Measurements from ENCODE around the gene VASP. TPM values are rescaled to one million over a fixed set of nuclear protein-coding genes. Genes with fewer than 3 reads are reported as not detected.
A peak's percentile ranks its signal among the peaks of the same experiment; 100 is the strongest.
"Not testable (repeated sequence)": the region's sequence is repeated elsewhere in the genome, so short reads cannot be mapped to it uniquely, and the experiment has no call there.

VASP gene
- polyA plus RNA-seq, 10 donors = 45.7 to 65.7 (median 55.6) TPM

GRCh38 chr19:45496349-45496953 is 10.8 kb upstream of the VASP start:
- peak in 1 of 3 donors; percentile 70 for DNase-seq

GRCh38 chr19:45497791-45498190 is 9.5 kb upstream of the VASP start:
- no peak for DNase-seq

GRCh38 chr19:45498411-45499195 is 8.7 kb upstream of the VASP start, which contains the start of gene PPM1N:
Gene PPM1N, plus strand, starts transcription at chr19:45498443. Its CDS starts 30 bp downstream, at chr19:45498473.
- DNase-seq = peak in 1 of 3 donors; percentile 62

- DNase-seq = peak in 1 of 3 donors; percentile 46
Measured at GRCh38 chr19:45499196-45500180, 7.8 kb upstream of the VASP start.

- DNase-seq = no peak
Measured at GRCh38 chr19:45500918-45501729, 6.2 kb upstream of the VASP start.

GRCh38 chr19:45501730-45502014 is 5.6 kb upstream of the VASP start:
- DNase-seq = no peak

GRCh38 chr19:45502111-45502510 is 5.2 kb upstream of the VASP start:
- DNase-seq = no peak

- DNase-seq = no peak
Measured at GRCh38 chr19:45503909-45504308, 3.4 kb upstream of the VASP start.

- DNase-seq = no peak
Measured at GRCh38 chr19:45505151-45505995, 1.9 kb upstream of the VASP start.

GRCh38 chr19:45505996-45506245 is 1.4 kb upstream of the VASP start:
- DNase-seq = no peak

- DNase-seq = peak; percentile 91 to 95 (median 91)
Measured at GRCh38 chr19:45506246-45506988, 862 bp upstream of the VASP start.

- peak in 1 of 3 donors; percentile 62 for DNase-seq
Measured at GRCh38 chr19:45507872-45508416, 665 bp downstream of the VASP start.

- DNase-seq = peak in 1 of 3 donors; percentile 57
Measured at GRCh38 chr19:45508417-45508860, 1.2 kb downstream of the VASP start.

GRCh38 chr19:45508861-45509691 is 1.8 kb downstream of the VASP start:
- peak in 1 of 3 donors; percentile 63 for DNase-seq

GRCh38 chr19:45509692-45510015 is 2.4 kb downstream of the VASP start:
- DNase-seq = no peak

- not testable (repeated sequence) for DNase-seq
Measured at GRCh38 chr19:45510352-45510751, 3.1 kb downstream of the VASP start.

GRCh38 chr19:45511074-45511473 is 3.8 kb downstream of the VASP start:
- DNase-seq = no peak

GRCh38 chr19:45512881-45513483 is 5.7 kb downstream of the VASP start:
- no peak for DNase-seq

All from muscle of back (tissue), 11 donors.